HAP-1 (cell line): ENCODE measurements around the gene HADHB.

Source experiments
- DNase-seq, 2 experiments: peaks; one replicate each; pipeline ENCODE4 v3.0.0-alpha.2; 2016 to 2020; ENCODE audit warnings: low spot score in 2 of 2
- H3K27me3 ChIP-seq: fragments of 250-450 bp; sonication (Bioruptor Pico); 2 replicates; pipeline ENCODE4 v1.5.1; 2020; ENCODE audit warnings: low read depth, mild to moderate bottlenecking, moderate library complexity
- H3K36me3 ChIP-seq: fragments of 250-450 bp; sonication (Bioruptor Pico); replicated peaks from 2 replicates; pipeline ENCODE4 v1.5.1; 2020; ENCODE audit warnings: mild to moderate bottlenecking
- H3K4me1 ChIP-seq: fragments of 250-450 bp; sonication (Bioruptor Pico); 2 replicates; pipeline ENCODE4 v1.5.1; 2020; ENCODE audit warnings: mild to moderate bottlenecking
- H3K4me3 ChIP-seq: fragments of 250-450 bp; sonication (Bioruptor Pico); 2 replicates; pipeline ENCODE4 v1.5.1; 2020; ENCODE audit warnings: mild to moderate bottlenecking, moderate library complexity
- H3K9me3 ChIP-seq: fragments of 250-450 bp; sonication (Bioruptor Pico); 2 replicates; pipeline ENCODE4 v1.5.1; 2020; ENCODE audit warnings: mild to moderate bottlenecking, moderate library complexity
- in situ Hi-C: fragments of 300-500 bp; cut with MboI; formaldehyde crosslinking; loops from 3 replicates; pipeline ENCODE4 v1.14.3; 2020; ENCODE audit warnings: low sequenced_read_pairs, inconsistent platforms, mixed read lengths

HADHB gene

GRCh38 chr2:26335231-26335630, 90.5 kb downstream of the HADHB start:
- in situ Hi-C loops = no loop called here
- H3K4me1 ChIP-seq = peaks cover 15% of the 10 kb centered on the region
- no peak overlapping the region for H3K4me3 ChIP-seq
- no peaks in the 10 kb centered on the region for H3K9me3 ChIP-seq
- no peaks in the 10 kb centered on the region for H3K36me3 ChIP-seq
- peaks cover 7% of the 10 kb centered on the region for H3K27me3 ChIP-seq
- DNase-seq = no peak

DNA sequence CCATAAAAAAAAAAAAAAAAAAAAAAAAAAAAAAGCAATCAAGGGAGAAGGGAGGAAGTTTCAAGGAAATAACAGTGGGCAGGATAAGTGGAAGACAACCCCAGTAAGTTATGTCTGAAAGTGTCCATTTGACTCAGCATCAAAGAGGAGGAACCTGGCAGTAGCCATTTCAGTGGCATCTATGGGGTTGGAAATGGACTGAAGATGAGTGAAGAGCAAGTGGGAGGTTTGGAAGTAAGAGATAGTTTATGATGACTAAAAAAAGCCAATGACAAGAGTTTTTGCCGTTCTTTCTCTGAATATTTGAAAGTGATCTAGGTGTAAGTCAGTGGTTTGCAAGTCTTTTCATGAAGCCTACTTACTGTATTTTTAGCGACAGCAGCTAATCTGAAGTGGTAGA, 92.0 kb downstream of the HADHB start:
- peaks cover 18% of the 10 kb centered on the region for H3K4me1 ChIP-seq
- no peak for DNase-seq
- in situ Hi-C loops = no loop called here

GRCh38 chr2:26337298-26337697, 92.6 kb downstream of the HADHB start:
- in situ Hi-C loops = no loop called here
- no peak for DNase-seq
- H3K9me3 ChIP-seq = no peaks in the 10 kb centered on the region
- H3K27me3 ChIP-seq = peaks cover 7% of the 10 kb centered on the region
- no peak overlapping the region for H3K4me3 ChIP-seq
- no peaks in the 10 kb centered on the region for H3K36me3 ChIP-seq
- peaks cover 18% of the 10 kb centered on the region for H3K4me1 ChIP-seq

More for the DNA sequence above, 92.0 kb downstream of the HADHB start:
- Histone ChIP-seq H3K9me3 (no peaks in the 10 kb centered on the region), H3K27me3 (peaks cover 7% of the 10 kb centered on the region), H3K4me3 (no peak overlapping the region), H3K36me3 (no peaks in the 10 kb centered on the region)
